IPS DF 6.9 (cell line): ENCODE measurements around the gene MALAT1.

ENCODE experiments used
- DNase-seq: peaks from one replicate; pipeline ENCODE4 v3.0.0-alpha.2; 2013; ENCODE audit warnings: low read depth, low spot score
- H3K27ac ChIP-seq: one replicate; pipeline ENCODE4 v1.5.1; 2013; ENCODE audit warnings: low read length, control low read depth
- H3K27me3 ChIP-seq: 2 replicates; pipeline ENCODE4 v1.6.1; 2013; ENCODE audit warnings: mild to moderate bottlenecking, low read length; ENCODE audit not compliant: control insufficient read depth, insufficient read depth
- H3K36me3 ChIP-seq: 2 replicates; pipeline ENCODE4 v1.6.1; 2013; ENCODE audit warnings: low read length; ENCODE audit not compliant: control insufficient read depth, insufficient read depth
- H3K4me1 ChIP-seq: 2 replicates; pipeline ENCODE4 v1.6.1; 2013; ENCODE audit warnings: low read length; ENCODE audit not compliant: control insufficient read depth, insufficient read depth
- H3K4me3 ChIP-seq: 2 replicates; pipeline ENCODE4 v1.5.1; 2013; ENCODE audit warnings: mild to moderate bottlenecking, low read length
- H3K9me3 ChIP-seq: 2 replicates; pipeline ENCODE4 v1.6.1; 2013; ENCODE audit warnings: low read length, inconsistent platforms; ENCODE audit not compliant: control insufficient read depth, insufficient read depth
- WGBS: extraction: QIAGEN DNeasy Blood & Tissue Kit; methylation state at CpG from one replicate; pipeline ENCODE4 v1.1.7; 2013; ENCODE audit warnings: mixed read lengths, missing lambda C conversion rate; ENCODE audit not compliant: insufficient read length, insufficient coverage; 5-methylcytosine and 5-hydroxymethylcytosine counted together

MALAT1 gene

DNA sequence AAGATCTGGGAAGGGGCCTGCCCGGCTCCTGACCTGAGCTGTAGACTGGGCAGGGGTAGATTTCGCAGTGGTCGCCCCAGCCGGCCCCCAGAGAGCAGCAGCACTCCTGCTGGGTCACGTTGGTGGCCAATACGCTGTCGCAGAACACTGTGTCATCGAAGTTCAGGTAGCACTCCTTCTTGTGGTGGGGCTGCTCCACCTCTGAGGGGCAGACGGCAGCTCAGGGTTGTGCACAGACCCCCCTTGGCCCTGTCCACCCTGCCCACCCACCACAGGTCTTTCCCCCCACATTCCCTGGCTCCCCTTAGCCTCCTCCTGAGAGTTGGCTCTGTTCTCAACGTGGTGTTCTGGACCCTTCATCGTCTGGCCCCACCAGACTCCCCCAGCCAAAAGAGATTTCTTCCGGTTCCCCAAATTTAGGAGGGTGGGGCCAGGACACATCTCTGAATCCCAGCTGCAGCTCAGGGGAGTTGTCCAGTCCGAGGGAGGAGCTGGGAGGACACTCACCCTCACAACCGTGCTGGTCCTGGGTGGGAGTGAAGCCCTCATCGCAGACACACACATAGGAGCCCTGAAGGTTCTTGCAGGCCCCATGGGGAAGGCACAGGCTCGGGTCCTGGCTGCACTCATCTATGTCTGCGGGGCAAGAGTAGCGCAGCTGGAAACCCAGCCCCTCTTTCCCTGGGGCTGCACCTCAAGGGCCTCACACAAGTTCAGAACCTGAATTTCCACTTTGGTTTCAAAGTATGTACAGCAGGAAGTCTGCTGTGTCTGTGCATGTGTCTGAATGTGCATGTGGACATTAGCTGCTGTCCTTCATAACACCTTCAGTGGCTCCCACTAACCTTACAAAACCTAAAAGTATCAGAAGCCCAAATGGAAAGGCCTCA lies 42.5 kb downstream of the MALAT1 start:
- no CpG with 5 or more reads among the region's 18 CpGs for WGBS
- peak overlapping the region; percentile 67; the same call in 1 of the 2 replicates for H3K4me3 ChIP-seq
- no peak overlapping the region for H3K27ac ChIP-seq
- H3K36me3 ChIP-seq: no peaks in the 10 kb centered on the region; the same call in 1 of the 2 replicates
- DNase-seq: no peak
- H3K4me1 ChIP-seq: peaks cover 2% of the 10 kb centered on the region; the same call in 1 of the 2 replicates
- peaks cover 5% of the 10 kb centered on the region; the same call in 1 of the 2 replicates for H3K27me3 ChIP-seq
- no peaks in the 10 kb centered on the region for H3K9me3 ChIP-seq

DNA sequence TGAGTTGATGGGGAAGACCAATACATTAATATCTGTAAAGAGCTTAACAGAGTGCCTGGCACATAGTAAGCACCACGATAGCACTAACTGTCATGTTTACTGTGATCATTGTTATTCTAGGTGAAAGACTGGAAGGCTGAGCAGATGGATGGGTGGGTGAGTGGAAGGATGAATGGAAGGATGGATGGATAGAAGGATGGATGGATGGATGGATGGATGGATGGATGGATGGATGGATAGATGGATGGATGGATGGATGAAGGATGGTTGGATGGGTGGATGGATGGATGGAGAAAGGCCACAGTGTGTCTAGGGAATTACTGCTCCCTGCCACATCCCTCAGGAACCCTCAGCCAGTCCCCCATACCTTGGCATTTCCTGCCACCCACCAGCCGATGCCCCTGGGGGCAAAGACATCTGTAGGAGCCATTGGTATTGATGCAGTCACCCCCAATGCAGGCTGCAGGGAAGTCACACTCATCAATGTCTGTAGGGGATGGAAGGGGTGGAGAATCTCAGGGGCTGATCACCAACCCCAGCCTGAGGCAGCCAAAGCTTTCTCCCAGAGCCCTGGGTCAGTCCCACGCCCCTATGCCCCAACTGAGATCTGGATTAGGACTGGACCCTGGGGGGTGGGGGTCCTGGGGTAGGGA lies 44.0 kb downstream of the MALAT1 start:
- peaks cover 5% of the 10 kb centered on the region; the same call in 1 of the 2 replicates for H3K27me3 ChIP-seq
- H3K4me3 ChIP-seq: no peak overlapping the region
- WGBS: no CpG with 5 or more reads among the region's 3 CpGs
- DNase-seq: no peak
- peaks cover 4% of the 10 kb centered on the region for H3K4me1 ChIP-seq
- H3K36me3 ChIP-seq: no peaks in the 10 kb centered on the region
- no peaks in the 10 kb centered on the region for H3K9me3 ChIP-seq
- H3K27ac ChIP-seq: no peak overlapping the region

DNA sequence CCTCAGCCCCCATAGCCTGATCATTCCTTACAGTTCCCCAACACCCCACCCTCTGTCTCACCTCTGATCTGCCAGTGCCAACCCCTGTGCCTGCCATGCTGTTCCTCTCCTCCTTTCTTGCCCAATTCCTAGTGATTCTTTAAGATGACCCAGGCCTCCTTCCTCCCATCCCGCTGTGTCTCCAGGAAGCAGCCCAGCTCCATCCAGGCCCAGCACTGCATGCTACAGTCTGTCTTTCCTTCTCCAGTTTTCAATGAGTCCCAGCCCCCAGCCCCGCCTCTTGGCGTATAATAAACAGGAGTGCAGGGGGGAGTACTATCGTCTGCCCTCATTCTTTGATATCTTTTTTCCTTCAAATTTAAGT lies 47.0 kb downstream of the MALAT1 start:
- Histone ChIP-seq H3K27ac (no peak overlapping the region), H3K27me3 (peaks cover 5% of the 10 kb centered on the region; the same call in 1 of the 2 replicates), H3K4me3 (no peak overlapping the region), H3K36me3 (no peaks in the 10 kb centered on the region), H3K4me1 (peaks cover 4% of the 10 kb centered on the region), H3K9me3 (no peaks in the 10 kb centered on the region)
- WGBS: no CpG with 5 or more reads among the region's 4 CpGs
- no peak for DNase-seq

DNA sequence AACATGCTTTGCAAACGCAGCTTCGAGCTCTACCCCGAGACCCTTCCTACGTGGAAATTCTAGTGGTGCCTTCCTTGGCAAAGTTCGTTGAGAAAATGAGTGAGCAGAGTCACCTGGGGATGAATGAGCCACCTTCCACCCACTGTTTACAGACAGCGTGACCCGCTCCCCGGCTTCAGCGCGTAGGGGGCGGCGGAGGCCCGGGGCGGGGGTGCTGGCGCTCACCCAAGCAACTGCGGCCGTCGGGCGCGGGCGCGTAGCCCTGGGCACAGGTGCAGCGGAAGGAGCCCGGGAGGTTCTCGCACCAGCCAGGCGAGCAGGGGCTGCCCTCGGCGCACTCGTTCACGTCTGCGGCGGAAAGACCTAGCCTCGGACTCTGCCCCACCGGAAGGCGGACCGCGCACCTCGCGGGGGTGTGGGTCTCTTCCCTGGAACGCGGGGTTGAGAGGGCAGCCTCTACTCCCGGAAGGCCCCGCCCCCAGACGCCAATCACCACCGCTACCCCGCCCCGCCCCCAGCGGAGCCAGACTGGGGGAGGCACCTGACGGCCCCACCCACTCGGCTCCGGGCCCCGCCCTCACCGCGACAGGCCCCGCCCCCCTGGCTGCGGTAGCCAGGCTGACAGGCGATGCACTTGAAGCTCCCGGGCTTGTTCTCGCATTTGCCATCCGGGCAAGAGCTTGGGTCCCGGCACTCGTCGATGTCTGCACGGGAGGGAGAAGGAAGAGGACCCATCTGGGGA lies 47.5 kb downstream of the MALAT1 start:
- Histone ChIP-seq H3K4me3 (peak overlapping the region; percentile 60; the same call in 1 of the 2 replicates), H3K4me1 (peaks cover 4% of the 10 kb centered on the region), H3K9me3 (no peaks in the 10 kb centered on the region), H3K36me3 (no peaks in the 10 kb centered on the region), H3K27me3 (peaks cover 5% of the 10 kb centered on the region; the same call in 1 of the 2 replicates), H3K27ac (no peak overlapping the region)
- WGBS: no CpG with 5 or more reads among the region's 64 CpGs
- no peak for DNase-seq

DNA sequence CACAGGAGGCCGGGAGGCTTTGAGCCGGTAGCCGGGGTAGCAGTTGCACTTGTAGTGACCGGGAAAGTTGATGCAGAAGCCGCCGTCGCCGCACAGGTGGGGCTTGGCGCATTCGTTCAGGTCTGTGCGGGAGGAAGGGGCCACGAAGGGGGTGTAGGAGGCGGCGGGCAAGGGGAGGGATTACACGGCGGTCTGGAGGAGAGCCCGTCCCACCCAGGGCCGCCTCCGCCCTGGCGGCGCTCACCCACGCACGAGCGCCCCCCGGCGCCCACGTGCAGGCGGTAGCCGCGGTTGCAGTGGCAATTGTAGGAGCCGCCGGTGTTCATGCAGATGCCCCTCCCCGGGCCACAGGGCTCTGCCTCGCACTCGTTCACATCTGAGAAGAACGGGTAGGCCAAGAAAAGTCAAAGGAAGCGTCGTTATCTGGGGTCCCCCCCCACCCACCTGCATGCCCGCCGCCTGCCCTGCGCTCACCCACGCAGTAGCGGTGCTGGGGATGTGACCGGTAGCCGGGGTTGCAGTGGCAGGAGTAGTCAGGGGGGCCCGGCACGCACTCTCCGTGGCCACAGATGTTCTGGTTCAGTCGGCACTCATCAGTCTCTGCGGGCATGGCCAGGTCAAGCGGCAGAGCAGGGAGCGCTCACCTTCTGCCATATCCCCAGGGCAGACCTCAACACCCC lies 48.7 kb downstream of the MALAT1 start:
- DNase-seq: no peak
- Histone ChIP-seq H3K27me3 (peaks cover 5% of the 10 kb centered on the region; the same call in 1 of the 2 replicates), H3K4me3 (0 out of 2 replicates have a peak overlapping the region, but pooled peaks have one; percentile 2), H3K36me3 (no peaks in the 10 kb centered on the region), H3K27ac (no peak overlapping the region), H3K4me1 (peaks cover 7% of the 10 kb centered on the region), H3K9me3 (no peaks in the 10 kb centered on the region)
- WGBS: no CpG with 5 or more reads among the region's 52 CpGs

DNA sequence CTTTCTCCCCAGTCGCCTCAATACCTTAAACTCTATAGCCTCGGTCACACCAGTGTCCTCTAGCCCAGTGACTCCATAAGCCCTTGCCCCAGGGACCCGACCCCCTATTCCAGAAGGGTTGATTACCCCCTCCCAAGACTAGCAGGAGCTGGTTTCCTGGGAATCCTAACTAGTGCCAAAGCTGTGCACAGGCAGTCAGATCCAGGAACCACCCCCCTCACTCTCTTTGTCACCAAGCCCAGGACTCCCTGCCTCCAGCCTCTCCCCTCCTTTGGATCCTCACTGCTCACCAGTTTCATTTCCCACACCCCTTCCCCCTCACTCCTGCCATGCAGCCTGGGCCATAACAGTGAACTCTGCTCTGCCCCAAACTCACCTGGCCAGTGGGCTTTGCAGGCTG lies 49.5 kb downstream of the MALAT1 start:
- Histone ChIP-seq H3K36me3 (no peaks in the 10 kb centered on the region), H3K4me3 (no peak overlapping the region), H3K27ac (no peak overlapping the region), H3K9me3 (no peaks in the 10 kb centered on the region), H3K4me1 (peaks cover 9% of the 10 kb centered on the region), H3K27me3 (peaks cover 5% of the 10 kb centered on the region; the same call in 1 of the 2 replicates)
- no CpG with 5 or more reads among the region's 3 CpGs for WGBS
- no peak for DNase-seq

DNA sequence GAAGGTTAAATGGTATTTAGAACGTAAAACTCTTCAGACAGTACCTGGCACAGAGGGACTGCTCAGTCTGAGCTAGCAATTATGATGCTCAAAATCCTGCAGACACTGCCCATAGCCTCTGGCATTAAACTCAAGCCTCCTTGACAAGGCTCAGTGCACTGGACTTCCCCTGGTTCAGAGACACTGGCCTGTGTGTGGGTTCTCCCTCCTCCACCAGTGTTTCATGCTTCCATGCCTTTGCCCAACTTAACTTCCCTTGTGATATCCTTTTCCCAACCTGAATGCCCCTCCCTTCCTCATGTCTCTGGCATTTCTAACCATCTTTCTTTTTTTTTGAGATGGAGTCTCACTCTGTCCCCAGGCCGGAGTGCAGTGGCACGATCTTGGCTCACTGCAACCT lies 50.3 kb downstream of the MALAT1 start:
- no peaks in the 10 kb centered on the region for H3K9me3 ChIP-seq
- no CpG with 5 or more reads among the region's 3 CpGs for WGBS
- no peaks in the 10 kb centered on the region for H3K36me3 ChIP-seq
- H3K4me3 ChIP-seq: no peak overlapping the region
- peaks cover 5% of the 10 kb centered on the region; the same call in 1 of the 2 replicates for H3K27me3 ChIP-seq
- peaks cover 10% of the 10 kb centered on the region for H3K4me1 ChIP-seq
- no peak overlapping the region for H3K27ac ChIP-seq
- DNase-seq: no peak

DNA sequence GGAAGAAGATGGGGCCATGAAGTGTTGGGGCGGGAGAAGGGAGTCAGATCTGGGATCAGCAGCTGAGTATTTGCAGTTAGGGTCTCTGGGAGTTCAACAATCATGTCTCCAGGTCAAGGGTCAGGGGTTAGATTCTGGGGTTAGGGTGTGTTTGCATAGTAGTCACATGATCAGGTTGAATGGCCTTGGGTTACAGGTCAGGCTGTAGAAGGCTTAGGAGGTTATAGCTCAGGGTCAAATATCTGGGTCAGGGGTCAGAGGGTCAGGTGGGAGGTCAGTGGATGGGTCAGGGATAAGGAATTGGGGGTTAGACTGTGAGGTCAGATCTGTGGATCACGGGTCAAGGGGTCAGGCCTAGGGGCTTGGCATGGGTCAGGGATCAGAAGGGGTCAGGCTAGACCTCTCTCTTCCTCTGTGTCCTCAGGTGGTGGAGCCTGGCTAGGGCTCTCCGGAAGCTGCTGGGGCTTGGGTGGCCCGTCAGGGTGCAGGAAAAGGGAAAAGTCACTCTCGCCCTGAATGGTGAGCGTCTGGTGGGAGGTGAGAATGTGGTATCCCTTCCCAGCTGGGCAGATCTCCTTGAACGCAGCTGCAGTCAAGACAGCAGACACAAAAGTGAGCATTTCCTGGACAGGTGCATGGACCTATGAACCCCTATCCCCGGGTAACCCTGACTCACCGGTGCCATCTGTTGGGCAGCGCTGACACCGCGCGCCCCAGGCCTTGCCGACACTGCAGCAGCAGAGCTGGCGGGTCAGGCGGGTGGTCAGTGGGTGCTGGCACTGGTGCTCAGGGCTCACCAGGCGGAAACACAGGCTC lies 52.9 kb downstream of the MALAT1 start:
- no CpG with 5 or more reads among the region's 17 CpGs for WGBS
- peaks cover 11% of the 10 kb centered on the region for H3K4me1 ChIP-seq
- DNase-seq: no peak

DNA sequence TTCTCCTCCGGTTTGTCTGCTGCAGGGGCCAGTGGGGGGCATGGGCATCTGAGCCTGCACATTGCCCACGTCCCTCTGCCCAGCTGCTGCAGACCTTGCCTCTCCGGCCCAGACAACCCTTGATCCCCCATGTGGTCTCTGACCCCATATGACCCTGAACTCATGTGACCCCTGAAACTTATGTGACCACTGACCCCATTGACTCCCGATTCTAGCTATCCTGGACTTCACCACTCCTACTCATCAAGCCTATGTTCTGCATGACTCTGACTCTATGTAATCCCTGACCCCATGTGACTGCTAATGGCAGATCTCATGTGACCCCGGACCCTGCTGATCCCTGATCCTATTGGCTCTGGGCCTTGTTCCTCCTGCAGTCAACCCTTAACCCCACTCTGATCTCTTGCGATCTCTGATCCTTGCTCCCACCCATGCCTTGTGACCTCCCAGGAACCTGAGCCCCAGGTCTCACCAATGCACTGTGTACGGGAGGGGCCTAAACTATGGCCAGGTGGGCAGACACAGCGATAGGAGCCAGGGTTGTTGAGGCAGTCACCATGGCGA lies 53.6 kb downstream of the MALAT1 start:
- Histone ChIP-seq H3K4me3 (no peak overlapping the region), H3K36me3 (no peaks in the 10 kb centered on the region), H3K9me3 (no peaks in the 10 kb centered on the region), H3K4me1 (peaks cover 9% of the 10 kb centered on the region), H3K27ac (no peak overlapping the region), H3K27me3 (no peaks in the 10 kb centered on the region; the same call in 1 of the 2 replicates)
- WGBS: no CpG with 5 or more reads among the region's 9 CpGs
- no peak for DNase-seq

More for the DNA sequence above, 52.9 kb downstream of the MALAT1 start:
- Histone ChIP-seq H3K27me3 (no peaks in the 10 kb centered on the region; the same call in 1 of the 2 replicates), H3K36me3 (no peaks in the 10 kb centered on the region), H3K9me3 (no peaks in the 10 kb centered on the region), H3K4me3 (no peak overlapping the region), H3K27ac (no peak overlapping the region)
